GM18867 (cell line): ENCODE results near the gene OLFM4.

Experiments used
- ATAC-seq: cut with Tn5 transposase; IDR thresholded peaks from one replicate; pipeline ENCODE4 v1.9.1; 2021; ENCODE audit warnings: mild to moderate bottlenecking, moderate library complexity; ENCODE audit not compliant: unreplicated experiment

Gene OLFM4

DNA sequence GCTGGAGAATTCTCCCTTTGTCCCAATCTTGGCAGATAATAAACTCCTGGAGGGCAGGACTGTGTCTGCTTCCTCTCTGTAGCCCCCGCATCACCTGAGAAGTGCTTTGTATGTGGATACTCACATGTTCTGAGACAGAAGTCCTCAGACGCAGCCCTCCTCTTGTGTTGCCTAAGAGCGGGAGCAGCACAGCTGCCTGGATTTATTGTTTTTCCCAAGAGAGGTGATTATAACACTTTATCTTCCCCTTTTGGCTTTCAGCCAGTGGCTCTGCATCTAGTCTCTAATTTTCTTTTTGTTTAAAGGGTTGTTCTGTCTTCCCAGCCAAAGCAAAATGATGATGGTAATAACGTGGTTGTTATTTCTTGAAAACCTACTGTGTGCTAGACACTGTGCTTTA lies 36.1 kb downstream of the OLFM4 start:
- no peak for ATAC-seq

DNA sequence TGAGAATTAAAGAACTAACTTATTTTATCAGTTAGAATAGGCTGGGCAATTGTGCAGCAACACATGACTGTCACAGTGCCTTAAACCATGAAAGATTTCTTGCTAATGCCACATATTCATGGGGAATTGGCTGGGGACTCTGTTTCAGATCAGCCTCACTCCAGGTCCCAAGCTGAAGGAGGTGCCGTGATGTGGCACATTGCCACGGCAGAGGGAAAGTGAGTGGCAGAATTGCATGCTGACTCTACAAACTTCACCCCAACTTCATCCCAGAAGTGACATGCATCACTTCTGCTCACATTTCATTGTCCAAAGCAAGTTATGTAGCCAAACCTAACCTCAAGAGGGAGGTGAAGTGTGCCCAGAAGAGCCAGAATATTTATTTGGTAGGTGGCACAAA lies 37.8 kb downstream of the OLFM4 start:
- ATAC-seq: no peak

DNA sequence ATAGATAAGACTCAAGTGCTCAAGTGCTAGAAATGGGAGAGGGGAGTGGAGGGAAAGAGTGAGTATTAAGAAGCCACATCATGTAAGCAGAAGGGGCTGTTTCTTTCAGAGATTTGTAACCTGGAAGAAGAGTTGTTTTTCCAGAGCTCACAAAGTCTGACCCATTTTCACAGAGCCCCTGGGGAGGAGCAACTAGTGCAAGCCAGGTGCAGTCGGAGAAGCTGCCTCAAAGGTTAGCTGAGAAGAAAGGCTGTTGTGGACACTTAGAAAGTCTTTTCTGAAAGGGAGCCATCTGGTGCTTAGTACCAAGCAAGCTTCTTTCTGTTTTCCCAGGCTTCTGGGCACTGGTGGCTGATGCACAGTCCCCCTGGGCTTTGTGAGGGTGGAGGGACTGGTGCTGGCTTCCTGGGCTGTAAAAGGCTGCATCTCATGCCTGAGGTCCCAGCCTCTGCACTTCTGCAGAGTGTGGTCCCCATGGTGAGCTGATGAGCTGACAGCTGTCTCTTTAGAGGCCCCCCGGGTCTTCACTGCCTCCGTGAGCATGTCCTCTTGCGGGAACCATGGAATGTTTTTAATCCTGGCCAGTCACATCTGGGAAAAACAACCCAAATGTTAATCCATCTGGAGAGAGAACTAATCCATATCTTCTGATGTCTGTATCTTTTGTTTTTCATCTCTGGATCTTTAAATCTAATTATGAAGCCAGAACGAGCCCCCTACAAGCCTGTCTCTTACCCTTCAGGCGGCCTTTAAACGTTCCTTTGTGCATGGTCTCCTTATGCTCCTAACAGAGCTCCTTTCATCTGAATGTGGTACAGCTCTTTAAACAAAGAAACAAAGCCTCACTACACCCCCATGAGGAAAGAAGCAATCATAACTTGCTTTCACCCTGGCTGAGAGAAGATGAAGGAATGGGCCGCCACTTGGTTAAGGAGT lies 40.2 kb downstream of the OLFM4 start:
- ATAC-seq: no peak

DNA sequence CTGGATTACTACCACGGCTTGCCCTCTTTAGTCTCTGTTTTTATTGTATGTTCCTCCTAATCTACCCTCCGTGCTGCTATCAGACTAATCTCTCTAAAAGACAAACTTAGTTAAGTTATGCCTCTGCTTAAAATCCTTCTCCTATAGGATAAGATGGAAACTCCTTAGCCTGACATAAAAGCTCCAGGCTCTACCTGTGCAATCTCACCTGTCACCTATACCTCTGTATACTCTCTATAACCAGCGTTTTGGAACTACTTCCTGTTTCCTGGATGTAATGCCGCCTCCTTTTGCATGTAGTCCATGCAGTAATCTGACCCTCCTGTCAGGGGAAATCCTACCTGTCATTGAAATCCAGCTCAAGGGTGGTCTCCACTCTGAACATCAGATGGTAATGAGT lies 41.2 kb downstream of the OLFM4 start:
- ATAC-seq: no peak

DNA sequence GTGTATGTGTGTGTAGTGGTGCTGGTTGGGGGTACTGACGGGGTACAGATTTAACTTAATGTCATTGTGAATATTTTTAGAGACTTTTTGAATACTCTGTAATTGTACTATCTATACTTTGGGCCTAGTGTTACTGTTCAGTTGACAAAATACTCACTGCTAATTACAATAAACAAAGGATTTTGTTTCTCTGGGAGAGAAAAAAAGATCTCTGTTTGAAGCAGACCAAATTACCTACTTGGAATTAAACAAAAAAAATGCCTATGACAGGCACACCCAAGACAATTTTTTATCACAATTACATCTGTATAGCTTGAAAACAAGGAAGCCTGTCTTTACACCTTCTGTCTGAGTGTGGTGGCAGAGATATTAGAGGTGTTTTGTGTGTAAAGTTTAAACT lies 45.1 kb downstream of the OLFM4 start:
- ATAC-seq: no peak

DNA sequence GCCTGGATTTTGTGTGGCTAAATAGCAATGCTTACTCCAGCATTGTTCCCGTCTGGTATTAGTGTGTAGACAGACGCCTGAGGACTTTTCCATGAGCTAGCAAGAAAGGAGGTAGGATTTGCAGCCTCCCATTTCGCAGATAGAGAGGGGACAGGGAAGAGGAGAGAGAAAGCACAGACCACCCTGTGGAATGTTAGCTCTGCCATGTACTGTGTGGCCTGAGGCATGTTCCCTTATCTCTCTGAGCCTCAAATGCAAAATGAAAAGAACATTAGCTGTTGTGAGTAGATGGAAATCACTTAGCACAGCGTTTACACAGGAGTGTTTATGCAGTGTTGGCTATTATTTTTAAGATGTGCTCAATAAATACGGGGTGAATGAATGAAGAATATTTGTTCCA lies 45.5 kb downstream of the OLFM4 start:
- ATAC-seq: no peak

DNA sequence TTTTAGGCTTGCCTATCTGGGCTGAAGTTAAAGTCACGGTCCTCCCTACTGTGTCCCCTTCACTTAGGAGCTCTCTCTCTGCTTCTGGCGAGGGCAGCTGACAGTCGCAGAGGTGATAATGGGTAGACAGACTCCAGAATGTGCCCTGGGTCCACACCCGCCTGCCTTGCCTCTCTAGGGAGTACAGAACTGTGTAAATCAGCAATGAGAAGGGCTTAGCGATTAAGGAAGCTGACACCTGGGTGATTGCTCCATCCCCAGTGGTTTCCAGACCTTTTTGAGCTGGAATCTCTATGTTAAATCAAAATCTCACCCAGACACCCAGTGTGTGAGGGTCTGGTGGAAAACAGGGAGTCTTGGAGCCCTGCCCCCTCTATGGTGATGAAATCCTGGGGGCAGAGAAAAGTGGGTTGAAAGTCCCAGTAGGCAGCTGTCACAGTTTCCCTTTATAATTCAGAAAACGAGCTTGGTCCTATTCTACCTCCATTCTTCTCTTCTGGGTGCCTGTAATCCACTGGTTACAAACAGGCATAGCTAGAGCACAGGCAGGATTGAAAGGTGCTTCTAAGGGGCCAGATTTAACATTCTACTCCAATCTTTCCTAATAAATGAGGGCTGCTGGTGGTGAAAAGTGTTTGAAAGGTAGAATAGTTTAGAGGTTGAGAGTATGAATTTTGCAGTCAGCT lies 46.9 kb downstream of the OLFM4 start:
- no peak for ATAC-seq

DNA sequence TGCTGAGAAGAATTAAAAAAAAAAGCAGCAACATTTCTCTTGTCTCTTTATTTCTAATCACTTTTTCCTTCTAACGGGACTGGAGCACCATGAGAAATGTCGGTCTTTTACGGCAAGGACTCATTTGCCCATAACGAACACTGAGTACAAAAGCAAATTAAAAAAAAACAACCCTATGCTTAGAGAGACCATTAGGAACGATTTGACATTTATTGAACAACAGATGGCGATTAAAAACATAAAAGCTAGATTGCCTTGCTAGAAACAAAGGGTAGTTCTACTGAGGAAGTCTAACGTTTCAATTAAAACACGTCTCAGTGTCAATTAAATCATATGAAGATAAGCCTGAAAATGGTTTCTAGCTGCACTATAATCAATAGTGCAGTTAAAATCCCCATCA lies 51.1 kb downstream of the OLFM4 start:
- ATAC-seq: no peak

DNA sequence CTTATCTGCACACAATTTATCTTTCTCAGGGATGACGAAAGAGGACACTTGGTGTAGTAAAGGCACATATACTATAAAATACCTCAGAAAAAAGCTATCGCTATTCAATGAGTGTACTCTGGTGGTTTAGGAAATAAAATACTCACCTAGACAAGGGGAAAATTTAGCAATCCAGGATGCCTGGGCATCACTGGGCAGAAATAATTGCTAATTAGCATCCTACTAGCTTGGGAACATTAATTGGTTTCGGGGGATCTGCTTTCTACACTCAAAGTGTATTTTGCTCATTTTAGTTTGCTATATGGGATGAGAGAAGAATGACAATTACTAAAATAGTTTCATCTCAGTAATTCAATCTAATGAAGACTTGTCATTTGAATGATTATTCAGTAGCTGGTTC lies 60.3 kb downstream of the OLFM4 start:
- ATAC-seq: no peak

DNA sequence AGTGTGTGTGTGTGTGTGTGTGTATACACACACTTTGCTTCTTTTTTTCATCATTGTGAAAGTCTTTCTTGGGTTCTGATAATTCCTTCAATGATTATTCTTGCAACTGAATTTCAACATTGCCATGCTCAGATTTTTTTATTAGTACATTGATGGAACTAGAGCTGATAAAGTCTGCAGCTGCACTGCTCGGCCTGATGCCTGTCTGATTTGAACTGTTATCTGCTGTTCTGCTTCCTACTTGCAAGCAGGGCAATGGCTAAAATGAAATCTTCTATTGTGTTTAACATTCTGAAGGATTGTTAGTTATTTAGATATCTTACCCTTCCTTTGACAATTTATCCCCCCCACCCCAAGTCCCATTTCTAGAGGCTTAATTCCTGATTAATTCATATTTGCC lies 61.3 kb downstream of the OLFM4 start:
- no peak for ATAC-seq

DNA sequence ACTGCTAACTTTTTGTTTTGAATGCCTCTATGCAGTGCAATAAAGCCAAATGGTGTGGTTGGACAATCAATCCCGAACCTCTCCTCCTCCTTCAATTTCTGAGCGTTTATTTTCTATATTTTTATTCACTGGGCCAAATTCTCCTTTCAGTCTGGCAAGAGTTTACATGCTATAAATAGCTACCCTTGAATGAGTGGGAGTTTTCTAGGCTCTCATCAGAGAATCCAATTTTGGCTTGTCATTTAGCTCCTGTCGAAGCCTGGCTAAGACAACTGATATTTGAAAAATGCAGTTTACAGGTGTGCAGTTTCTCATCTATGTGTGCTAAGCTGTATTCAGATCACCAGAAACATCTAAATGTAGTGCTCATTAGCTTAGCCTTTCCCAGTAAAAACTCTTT lies 61.8 kb downstream of the OLFM4 start:
- ATAC-seq: no peak

DNA sequence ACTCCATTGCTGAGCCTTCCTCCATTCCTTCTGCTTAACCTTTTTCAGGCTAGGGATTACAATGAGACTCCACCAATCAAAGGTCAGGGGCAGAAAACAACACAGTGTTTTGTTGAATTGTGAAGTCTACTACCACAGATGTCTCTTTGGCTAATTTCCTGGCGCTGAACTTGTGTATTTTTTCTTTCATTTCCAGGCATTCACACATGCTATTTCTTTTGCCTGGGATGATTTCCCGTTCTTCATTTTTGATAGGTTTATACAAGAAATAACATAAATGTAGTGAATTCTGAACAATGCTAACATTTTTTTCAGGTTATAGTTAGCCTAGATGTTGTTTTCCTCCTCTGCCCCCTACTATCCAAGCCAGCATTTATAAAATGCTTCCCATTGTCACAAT lies 64.3 kb downstream of the OLFM4 start:
- no peak for ATAC-seq

DNA sequence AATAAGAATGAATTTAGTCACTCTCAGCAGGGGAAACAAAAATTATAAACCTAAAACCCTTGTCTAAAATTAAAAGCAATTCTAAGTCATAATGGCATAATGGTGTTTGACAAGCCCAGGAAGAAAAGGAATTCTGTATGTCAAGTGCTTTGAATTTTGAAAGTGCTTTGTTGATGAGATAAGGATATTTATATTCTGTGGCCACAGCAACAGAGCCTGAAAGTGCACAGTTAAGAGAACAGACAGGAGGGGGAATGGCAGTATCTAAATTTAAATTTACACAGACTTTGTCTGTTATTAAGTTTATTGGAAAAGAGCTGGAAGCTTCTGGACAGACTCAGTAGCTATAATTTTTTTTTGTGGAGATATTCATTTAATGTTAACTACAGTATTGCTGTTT lies 69.8 kb downstream of the OLFM4 start:
- no peak for ATAC-seq

DNA sequence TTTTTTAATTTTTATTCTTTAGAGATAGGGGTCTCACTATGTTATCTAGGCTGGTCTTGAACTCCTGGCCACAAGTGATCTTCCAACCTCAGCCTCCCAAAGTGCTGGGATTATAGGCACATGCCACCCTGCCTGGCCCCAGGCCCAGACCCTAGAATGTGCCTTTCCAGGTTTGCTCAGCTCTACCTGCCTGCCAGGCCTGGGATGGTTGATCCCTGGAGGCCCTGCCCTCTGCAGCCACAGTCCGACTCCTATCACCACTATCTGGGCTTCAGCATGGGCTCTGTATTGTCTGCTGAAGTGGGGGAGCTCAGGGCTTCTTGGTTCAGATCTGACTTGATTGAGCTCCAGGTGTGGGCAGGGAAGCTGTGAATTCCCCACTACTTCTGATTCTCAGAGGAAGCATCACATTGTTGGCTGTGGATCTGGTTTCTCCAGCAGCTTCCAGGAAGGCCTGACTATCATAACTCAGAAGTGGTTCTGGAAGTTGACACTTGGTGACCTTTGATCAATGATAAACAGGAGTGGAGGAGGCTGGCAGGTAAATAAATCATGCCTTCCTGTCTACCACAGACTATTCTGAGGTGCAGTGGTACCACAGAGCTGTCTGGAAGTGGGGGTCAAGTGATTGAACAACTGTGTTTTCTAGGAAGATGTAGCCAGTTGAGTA lies 71.9 kb downstream of the OLFM4 start:
- no peak for ATAC-seq
